Neural progenitor cell (in vitro differentiated cells): ENCODE results near the gene SV2B. TPM values are rescaled to one million over a fixed set of nuclear protein-coding genes. Genes with fewer than 3 reads are reported as not detected.

Source experiments
- DNase-seq: peaks from one replicate; pipeline ENCODE4 v3.0.0-alpha.2; 2016; ENCODE audit warnings: low spot score
- H2AFZ ChIP-seq: fragments of 200-600 bp; sonication (generic); replicated peaks from 2 replicates; pipeline ENCODE4 v1.6.1; 2016; ENCODE audit warnings: antibody characterized with exemption
- H3F3A ChIP-seq: fragments of 200-600 bp; sonication (generic); 2 replicates; pipeline ENCODE4 v1.6.1; 2016; ENCODE audit warnings: antibody characterized with exemption, low read depth
- H3K27ac ChIP-seq: fragments of 200-600 bp; sonication (generic); 2 replicates; pipeline ENCODE4 v1.5.1; 2016; ENCODE audit warnings: mild to moderate bottlenecking
- H3K27me3 ChIP-seq: fragments of 200-600 bp; sonication (generic); 2 replicates; pipeline ENCODE4 v1.6.1; 2016; ENCODE audit warnings: mild to moderate bottlenecking, moderate library complexity
- H3K36me3 ChIP-seq: fragments of 200-600 bp; sonication (generic); 2 replicates; pipeline ENCODE4 v1.5.1; 2016
- H3K4me1 ChIP-seq: fragments of 200-600 bp; sonication (generic); 2 replicates; pipeline ENCODE4 v1.6.1; 2016; ENCODE audit warnings: mixed run types
- H3K4me2 ChIP-seq: fragments of 200-600 bp; sonication (generic); 2 replicates; pipeline ENCODE4 v1.6.1; 2016
- H3K4me3 ChIP-seq: fragments of 200-600 bp; sonication (generic); 2 replicates; pipeline ENCODE4 v1.5.1; 2016
- H3K79me2 ChIP-seq: fragments of 200-600 bp; sonication (generic); 2 replicates; pipeline ENCODE4 v1.6.1; 2016; ENCODE audit warnings: low read depth
- H3K9ac ChIP-seq: fragments of 200-600 bp; sonication (generic); 2 replicates; pipeline ENCODE4 v1.6.1; 2016
- H3K9me3 ChIP-seq: fragments of 200-600 bp; sonication (generic); 2 replicates; pipeline ENCODE4 v1.5.1; 2016; ENCODE audit warnings: low read depth
- H4K20me1 ChIP-seq: fragments of 200-600 bp; sonication (generic); 2 replicates; pipeline ENCODE4 v1.6.1; 2016; ENCODE audit warnings: low read depth
- H3K27ac Mint-ChIP-seq: 3 replicates; pipeline ENCODE4 v1.8.0; 2021; ENCODE audit warnings: mixed read lengths
- H3K27me3 Mint-ChIP-seq: 2 replicates; pipeline ENCODE4 v1.8.0; 2022; ENCODE audit warnings: low read depth, mild to moderate bottlenecking, inconsistent platforms, moderate library complexity, mixed read lengths; ENCODE audit not compliant: insufficient read depth
- H3K36me3 Mint-ChIP-seq: 3 replicates; pipeline ENCODE4 v1.8.0; 2021; ENCODE audit warnings: mixed read lengths
- H3K4me1 Mint-ChIP-seq: 3 replicates; pipeline ENCODE4 v1.8.0; 2021; ENCODE audit warnings: mixed read lengths
- H3K4me3 Mint-ChIP-seq: 3 replicates; pipeline ENCODE4 v1.8.0; 2021; ENCODE audit warnings: mild to moderate bottlenecking, moderate library complexity, mixed read lengths
- H3K9me3 Mint-ChIP-seq: 3 replicates; pipeline ENCODE4 v1.8.0; 2020; ENCODE audit warnings: mixed read lengths
- CTCF ChIP-seq: fragments of 200-600 bp; sonication (generic); IDR thresholded peaks from 2 replicates; pipeline ENCODE4 v1.5.1; 2017; ENCODE audit warnings: antibody characterized with exemption, mild to moderate bottlenecking
- EZH2 ChIP-seq: fragments of 200-600 bp; sonication (generic); IDR thresholded peaks from 2 replicates; pipeline ENCODE4 v1.6.1; 2017; ENCODE audit warnings: antibody characterized with exemption, mild to moderate bottlenecking, moderate library complexity
- EZH2phosphoT487 ChIP-seq: fragments of 200-600 bp; sonication (generic); IDR thresholded peaks from 2 replicates; pipeline ENCODE4 v1.6.1; 2017; ENCODE audit warnings: antibody characterized with exemption
- total RNA-seq: library from RNA; depleted of rRNA; stranded (reverse); fragments of >200 nt; gene quantifications from 2 replicates; pipeline ENCODE4 v1.2.3, GENCODE V29; 2015; ENCODE audit warnings: low replicate concordance

SV2B gene
- total RNA-seq, 1 donor from 2014 or later = 0.02 TPM

- Histone ChIP-seq H3K27me3 (peaks cover 14% of the 10 kb centered on the region), H3K36me3 (no peaks in the 10 kb centered on the region), H3F3A (no peaks in the 10 kb centered on the region), H3K9ac (no peak overlapping the region), H3K4me2 (no peak overlapping the region), H3K9me3 (no peaks in the 10 kb centered on the region), H3K4me3 (no peak overlapping the region), H3K79me2 (no peaks in the 10 kb centered on the region), H4K20me1 (no peaks in the 10 kb centered on the region), H2AFZ (no peak overlapping the region), H3K4me1 (no peaks in the 10 kb centered on the region), H3K27ac (no peak overlapping the region)
- H3K9me3 Mint-ChIP-seq = no peaks in the 10 kb centered on the region
- H3K27ac Mint-ChIP-seq = no peak overlapping the region
- TF ChIP-seq EZH2 = no peak
- no peak for TF ChIP-seq EZH2phosphoT487
- no peak for TF ChIP-seq CTCF
- H3K36me3 Mint-ChIP-seq = no peaks in the 10 kb centered on the region
- DNase-seq = no peak
- no peak overlapping the region for H3K4me3 Mint-ChIP-seq
- no peaks in the 10 kb centered on the region for H3K27me3 Mint-ChIP-seq
- no peaks in the 10 kb centered on the region for H3K4me1 Mint-ChIP-seq
Observed at GRCh38 chr15:91252322-91252721, 152.3 kb downstream of the SV2B start.

- H3K36me3 Mint-ChIP-seq = no peaks in the 10 kb centered on the region
- DNase-seq = no peak
Observed at GRCh38 chr15:91252756-91253155, 152.7 kb downstream of the SV2B start.

GRCh38 chr15:91253605-91254004, 153.5 kb downstream of the SV2B start:
- Histone ChIP-seq H3K27ac (no peak overlapping the region), H4K20me1 (no peaks in the 10 kb centered on the region), H3F3A (no peaks in the 10 kb centered on the region), H3K4me3 (no peak overlapping the region), H3K9me3 (no peaks in the 10 kb centered on the region), H2AFZ (no peak overlapping the region), H3K27me3 (peaks cover 14% of the 10 kb centered on the region), H3K4me2 (no peak overlapping the region), H3K36me3 (no peaks in the 10 kb centered on the region), H3K79me2 (no peaks in the 10 kb centered on the region), H3K4me1 (no peaks in the 10 kb centered on the region), H3K9ac (no peak overlapping the region)
- H3K27me3 Mint-ChIP-seq = no peaks in the 10 kb centered on the region
- TF ChIP-seq EZH2 = no peak
- TF ChIP-seq EZH2phosphoT487 = no peak
- no peak for TF ChIP-seq CTCF
- H3K4me1 Mint-ChIP-seq = no peaks in the 10 kb centered on the region
- H3K9me3 Mint-ChIP-seq = no peaks in the 10 kb centered on the region
- H3K4me3 Mint-ChIP-seq = no peak overlapping the region
- no peaks in the 10 kb centered on the region for H3K36me3 Mint-ChIP-seq
- DNase-seq = no peak
- no peak overlapping the region for H3K27ac Mint-ChIP-seq

More at GRCh38 chr15:91252756-91253155, 152.7 kb downstream of the SV2B start:
- no peaks in the 10 kb centered on the region for H3F3A ChIP-seq
- TF ChIP-seq EZH2 (no peak), CTCF (no peak), EZH2phosphoT487 (no peak)
- no peaks in the 10 kb centered on the region for H3K79me2 ChIP-seq
- no peaks in the 10 kb centered on the region for H4K20me1 ChIP-seq
- no peaks in the 10 kb centered on the region for H3K9me3 Mint-ChIP-seq
- H2AFZ ChIP-seq = no peak overlapping the region
- H3K27me3 Mint-ChIP-seq = no peaks in the 10 kb centered on the region
- no peaks in the 10 kb centered on the region for H3K9me3 ChIP-seq
- no peak overlapping the region for H3K9ac ChIP-seq
- no peaks in the 10 kb centered on the region for H3K4me1 Mint-ChIP-seq
- H3K27me3 ChIP-seq = peaks cover 14% of the 10 kb centered on the region
- no peaks in the 10 kb centered on the region for H3K36me3 ChIP-seq
- H3K4me3 ChIP-seq = no peak overlapping the region
- no peak overlapping the region for H3K27ac Mint-ChIP-seq
- no peaks in the 10 kb centered on the region for H3K4me1 ChIP-seq
- H3K4me3 Mint-ChIP-seq = no peak overlapping the region
- H3K27ac ChIP-seq = no peak overlapping the region
- no peak overlapping the region for H3K4me2 ChIP-seq

- DNase-seq = no peak
- Histone ChIP-seq H4K20me1 (no peaks in the 10 kb centered on the region), H3K4me1 (no peaks in the 10 kb centered on the region), H3K4me3 (no peak overlapping the region), H3K9me3 (no peaks in the 10 kb centered on the region), H3K79me2 (no peaks in the 10 kb centered on the region), H3K36me3 (no peaks in the 10 kb centered on the region), H3K27me3 (peaks cover 14% of the 10 kb centered on the region), H3K9ac (no peak overlapping the region), H3K4me2 (no peak overlapping the region), H2AFZ (peak overlapping the region; percentile 50), H3F3A (no peaks in the 10 kb centered on the region), H3K27ac (no peak overlapping the region)
- Mint-ChIP-seq H3K36me3 (no peaks in the 10 kb centered on the region), H3K4me3 (no peak overlapping the region), H3K9me3 (peaks cover under 1% of the 10 kb centered on the region), H3K27ac (no peak overlapping the region), H3K27me3 (no peaks in the 10 kb centered on the region), H3K4me1 (no peaks in the 10 kb centered on the region)
- TF ChIP-seq EZH2 (no peak), EZH2phosphoT487 (no peak)
Observed at GRCh38 chr15:91254766-91255165, 154.7 kb downstream of the SV2B start.
